Mesodermal cell (in vitro differentiated cells): ENCODE results near the gene CPD.

Experiments
- H3K27ac ChIP-seq: 2 replicates; pipeline ENCODE4 v1.7.0; 2013; ENCODE audit warnings: mild to moderate bottlenecking, low read depth, low read length, moderate library complexity; ENCODE audit not compliant: severe bottlenecking
- H3K36me3 ChIP-seq: 2 replicates; pipeline ENCODE4 v1.7.1; 2013; ENCODE audit warnings: mild to moderate bottlenecking, low read length, moderate library complexity; ENCODE audit not compliant: control insufficient read depth, insufficient read depth
- H3K4me1 ChIP-seq: one replicate; pipeline ENCODE4 v1.7.1; 2013; ENCODE audit warnings: mild to moderate bottlenecking, low read length; ENCODE audit not compliant: insufficient read depth, control insufficient read depth, poor library complexity, severe bottlenecking
- H3K4me3 ChIP-seq: 2 replicates; pipeline ENCODE4 v1.7.0; 2013; ENCODE audit warnings: low read length, control low read depth, mild to moderate bottlenecking; ENCODE audit not compliant: insufficient read depth, poor library complexity, severe bottlenecking; ENCODE audit errors: extremely low read depth
- H3K9me3 ChIP-seq: 2 replicates; pipeline ENCODE4 v1.7.1; 2013; ENCODE audit warnings: mild to moderate bottlenecking, low read length, moderate library complexity; ENCODE audit not compliant: control insufficient read depth
- WGBS, 2 experiments: methylation state at CpG; one replicate each; pipeline ENCODE4 v1.1.5; 2013; ENCODE audit warnings: missing lambda C conversion rate in 2 of 2; ENCODE audit not compliant: insufficient coverage in 2 of 2; 5-methylcytosine and 5-hydroxymethylcytosine counted together

CPD gene

DNA sequence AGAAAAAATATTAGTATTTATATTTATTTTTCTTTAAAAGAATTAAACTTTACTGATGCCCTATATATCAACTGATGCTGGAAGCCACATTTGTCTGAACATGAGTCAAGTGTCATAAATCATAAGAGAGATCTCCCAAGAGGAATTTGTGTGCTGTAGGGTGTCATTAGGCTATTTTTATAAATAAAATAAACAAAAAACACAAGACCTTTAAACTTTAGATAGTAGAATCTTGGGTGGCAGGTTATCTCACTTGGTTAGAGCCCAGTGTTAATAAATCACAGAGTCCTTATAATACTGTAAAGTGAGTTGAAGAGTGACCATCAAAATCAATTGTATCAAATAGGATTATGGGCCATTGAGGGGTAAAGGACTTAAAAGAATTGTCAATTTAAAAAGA lies 21.3 kb upstream of the CPD start:
- Histone ChIP-seq H3K27ac (no peak overlapping the region), H3K9me3 (peaks cover 3% of the 10 kb centered on the region), H3K4me3 (no peak overlapping the region)

DNA sequence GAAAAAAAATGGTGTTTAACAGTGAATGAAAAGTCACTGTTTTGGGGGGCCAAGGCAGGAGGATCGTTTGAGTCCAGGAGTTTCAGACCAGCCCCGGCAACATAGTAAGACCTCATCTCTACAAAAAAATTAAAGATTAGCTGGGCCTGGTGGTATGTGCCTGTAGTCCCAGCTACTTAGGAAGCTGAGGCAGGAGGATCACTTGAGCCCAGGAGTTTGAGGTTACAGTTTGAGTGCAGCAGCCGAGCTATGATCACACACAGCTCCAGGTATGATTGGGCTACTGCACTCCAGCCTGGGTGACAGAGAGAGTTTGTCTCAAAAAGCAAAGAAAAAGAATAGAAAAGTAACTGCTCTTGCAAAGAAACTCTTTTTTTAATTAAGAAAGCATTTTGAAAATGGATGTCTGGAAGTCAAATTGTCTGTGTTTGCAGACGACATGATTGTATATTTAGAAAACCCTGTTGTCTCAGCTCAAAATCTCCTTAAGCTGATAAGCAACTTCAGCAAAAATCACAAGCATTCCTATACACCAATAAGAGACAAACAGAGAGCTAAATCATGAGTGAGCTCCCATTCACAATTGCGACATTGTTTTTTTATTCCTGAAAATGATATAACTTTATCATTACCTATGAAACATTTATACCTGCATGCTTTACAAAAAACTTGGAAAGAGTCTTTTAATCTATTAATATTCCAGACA lies 20.5 kb upstream of the CPD start:
- WGBS, 2 experiments, result 67 to 76% methylated on average over 1 to 2 of the region's 5 CpGs
- Histone ChIP-seq H3K4me1 (no peaks in the 10 kb centered on the region), H3K4me3 (no peak overlapping the region), H3K36me3 (no peaks in the 10 kb centered on the region), H3K27ac (no peak overlapping the region), H3K9me3 (peaks cover 3% of the 10 kb centered on the region)

More for the DNA sequence above, 21.3 kb upstream of the CPD start:
- Histone ChIP-seq H3K36me3 (no peaks in the 10 kb centered on the region), H3K4me1 (no peaks in the 10 kb centered on the region)

DNA sequence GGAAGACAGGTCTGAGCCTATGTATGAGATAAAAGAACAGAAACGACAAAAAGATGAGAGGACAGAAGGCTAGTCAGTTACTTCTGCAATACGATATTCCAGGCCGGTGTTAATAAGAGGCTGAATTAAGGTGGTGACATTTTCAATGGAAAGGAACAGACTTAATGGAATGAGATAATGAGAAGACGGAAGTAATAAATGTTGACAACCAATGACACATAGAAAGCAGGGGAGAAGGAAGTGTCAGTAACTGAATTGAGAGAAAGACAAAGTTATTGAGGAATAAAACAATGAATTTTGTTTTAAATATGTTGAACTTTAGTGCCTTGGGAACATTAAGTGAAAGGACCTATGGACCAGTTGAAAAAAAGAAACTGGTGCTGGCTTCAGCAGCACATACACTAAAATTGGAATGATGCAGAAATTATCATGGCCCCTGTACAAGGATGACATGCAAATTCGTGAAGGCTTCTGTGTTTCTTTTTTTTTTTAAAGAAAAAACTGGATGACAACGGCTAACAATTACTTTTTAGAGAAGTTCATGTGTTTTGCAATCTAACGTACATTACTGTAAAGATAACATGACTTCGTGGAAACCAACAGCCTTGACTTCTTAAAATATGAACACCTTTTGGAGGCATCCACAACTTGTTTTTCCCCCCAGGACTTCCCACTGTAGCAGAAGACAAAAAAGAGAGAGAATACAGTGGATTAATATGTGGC lies 18.5 kb upstream of the CPD start:
- Histone ChIP-seq H3K27ac (no peak overlapping the region), H3K4me3 (no peak overlapping the region), H3K4me1 (no peaks in the 10 kb centered on the region), H3K36me3 (no peaks in the 10 kb centered on the region), H3K9me3 (peaks cover 3% of the 10 kb centered on the region)
- 88 to 91% methylated on average over 6 to 7 of the region's 8 CpGs for WGBS, 2 experiments

DNA sequence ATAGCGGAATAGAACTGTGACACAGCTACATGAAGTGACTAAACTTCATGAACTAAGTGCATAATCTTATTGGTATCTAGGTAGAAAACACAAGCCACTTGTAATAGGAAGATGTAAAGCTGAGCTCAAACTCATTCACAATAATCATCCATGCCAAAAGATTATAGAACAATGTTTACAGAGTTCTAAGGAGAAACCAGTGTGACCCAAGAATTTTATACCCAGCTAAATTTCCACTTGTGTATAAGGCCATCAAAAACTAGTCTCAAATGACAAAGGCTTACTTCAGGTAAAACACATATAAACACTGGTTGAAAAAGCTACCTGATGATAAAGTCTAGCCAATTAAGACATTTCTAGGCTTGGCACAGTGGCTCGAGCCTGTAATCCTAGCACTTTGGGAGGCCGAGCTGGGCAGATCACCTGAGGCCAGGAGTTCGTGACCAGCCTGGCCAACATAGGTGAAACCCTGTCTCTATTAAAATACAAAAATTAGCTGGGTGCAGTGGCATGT lies 16.9 kb upstream of the CPD start:
- no peak overlapping the region for H3K4me3 ChIP-seq
- H3K4me1 ChIP-seq, result no peaks in the 10 kb centered on the region
- peaks cover 3% of the 10 kb centered on the region for H3K9me3 ChIP-seq
- 93 to 100% methylated on average over 2 to 3 of the region's 4 CpGs for WGBS, 2 experiments
- no peaks in the 10 kb centered on the region for H3K36me3 ChIP-seq
- no peak overlapping the region for H3K27ac ChIP-seq

DNA sequence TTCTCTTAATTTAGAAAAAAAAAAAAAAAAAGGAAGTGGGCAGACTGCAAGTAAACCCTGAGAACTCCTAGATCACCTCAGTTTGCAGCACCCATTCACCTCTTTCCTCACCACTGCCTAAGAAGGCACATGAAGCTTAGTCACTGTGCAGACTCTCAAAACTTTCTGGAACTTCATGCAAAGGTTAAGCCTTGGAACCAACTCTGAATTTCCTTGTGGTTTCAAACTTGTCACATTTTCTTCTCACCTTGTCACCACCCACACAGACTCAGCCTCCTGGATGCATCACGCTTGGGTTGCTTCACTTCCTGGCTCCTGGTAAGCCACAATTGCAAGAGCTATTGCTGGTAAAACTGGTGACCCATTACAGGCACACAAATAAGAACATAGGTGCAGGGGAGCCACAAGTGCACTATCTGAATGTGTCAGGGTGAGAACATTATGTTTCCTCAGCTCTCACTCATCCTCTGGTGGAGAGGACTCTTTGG lies 15.0 kb upstream of the CPD start:
- Histone ChIP-seq H3K27ac (no peak overlapping the region), H3K4me1 (no peaks in the 10 kb centered on the region), H3K9me3 (peaks cover 3% of the 10 kb centered on the region), H3K4me3 (no peak overlapping the region), H3K36me3 (no peaks in the 10 kb centered on the region)
- 80 to 100% methylated on average over 1 of the region's 1 CpG for WGBS, 2 experiments

DNA sequence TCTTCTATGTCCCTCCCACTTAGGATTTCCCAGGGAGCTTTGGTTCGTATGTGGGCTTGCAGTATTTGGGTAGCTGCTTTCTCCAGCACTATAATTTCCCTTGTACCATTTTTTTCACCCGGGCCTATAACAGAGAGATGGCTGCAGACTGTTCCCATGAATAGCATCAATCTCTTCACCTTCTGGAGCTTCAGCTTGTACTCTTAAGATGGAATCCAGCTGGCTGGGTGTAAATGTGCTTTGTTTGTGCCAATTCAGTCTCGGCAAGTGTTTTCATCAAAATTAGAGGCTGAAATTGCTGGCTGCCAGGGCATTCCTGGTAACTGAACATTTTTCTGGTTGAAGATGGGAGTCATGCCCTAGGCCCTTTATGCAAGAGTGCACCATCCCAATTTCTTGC lies 12.2 kb upstream of the CPD start:
- no peaks in the 10 kb centered on the region for H3K4me1 ChIP-seq
- H3K4me3 ChIP-seq, result no peak overlapping the region
- no peaks in the 10 kb centered on the region for H3K36me3 ChIP-seq
- 100% methylated on average over 1 to 2 of the region's 3 CpGs for WGBS, 2 experiments
- H3K27ac ChIP-seq, result no peak overlapping the region
- no peaks in the 10 kb centered on the region for H3K9me3 ChIP-seq

DNA sequence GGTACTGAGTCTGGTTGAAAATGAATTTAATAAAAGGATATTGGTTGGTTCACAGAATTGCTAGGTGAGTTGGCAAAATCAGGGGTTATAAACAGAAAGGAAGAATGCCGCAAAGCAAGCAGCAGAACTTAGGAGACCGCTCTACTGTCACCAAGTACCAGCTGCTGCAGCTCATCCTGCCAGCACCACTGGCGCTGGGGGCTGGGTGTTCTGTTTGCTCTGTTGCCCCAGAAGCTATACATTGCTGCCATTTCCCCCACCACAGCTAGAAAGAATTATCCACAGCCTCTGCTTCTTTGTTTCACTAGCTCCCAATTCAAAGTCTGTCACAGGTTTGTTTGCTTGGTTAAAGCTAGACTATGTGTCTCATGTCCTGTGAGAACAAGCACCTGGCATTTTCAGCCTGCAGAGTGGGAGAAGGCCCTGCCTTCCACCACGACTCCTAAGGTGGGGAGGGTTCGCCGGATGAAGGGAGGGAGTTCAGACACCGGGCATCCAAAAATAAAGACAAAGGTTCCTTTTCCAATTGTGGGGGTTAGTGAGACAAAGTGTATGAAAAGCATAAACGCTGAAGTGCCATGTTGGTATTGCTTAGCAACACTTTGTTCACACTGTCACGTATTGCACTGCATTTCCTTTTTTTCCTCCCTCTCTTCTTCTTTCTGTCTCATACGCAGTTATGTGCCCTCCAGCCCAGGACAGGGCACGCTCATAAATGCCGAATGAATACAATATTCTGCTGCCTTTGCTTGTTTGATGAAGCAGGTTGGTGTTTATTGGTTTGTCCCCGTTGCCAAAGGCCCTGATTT lies 9.6 kb upstream of the CPD start:
- WGBS, 2 experiments, result 86 to 90% methylated on average over 9 to 11 of the region's 13 CpGs
- no peaks in the 10 kb centered on the region for H3K9me3 ChIP-seq
- H3K36me3 ChIP-seq, result no peaks in the 10 kb centered on the region
- no peak overlapping the region for H3K27ac ChIP-seq
- H3K4me3 ChIP-seq, result no peak overlapping the region
- no peaks in the 10 kb centered on the region for H3K4me1 ChIP-seq

DNA sequence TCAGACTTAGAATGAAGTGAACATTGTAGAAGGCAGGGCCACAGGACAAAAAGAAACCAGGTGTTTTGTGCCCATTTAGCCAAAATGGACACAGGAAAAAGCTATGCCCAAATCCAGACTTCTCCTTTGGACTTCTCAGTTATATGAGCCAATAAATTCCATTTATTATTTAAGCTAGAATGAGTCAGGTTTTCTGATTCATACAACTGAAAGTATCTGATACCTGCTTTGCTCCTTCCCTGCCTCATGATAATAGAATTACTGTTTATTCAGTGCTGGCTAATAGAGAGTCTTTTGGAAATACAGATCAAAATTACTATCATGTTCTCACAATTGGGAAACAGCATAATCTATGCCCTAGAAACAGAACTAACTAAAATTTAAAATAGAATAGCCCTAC lies 8.7 kb upstream of the CPD start:
- Histone ChIP-seq H3K27ac (no peak overlapping the region), H3K4me3 (no peak overlapping the region), H3K9me3 (no peaks in the 10 kb centered on the region), H3K4me1 (no peaks in the 10 kb centered on the region), H3K36me3 (no peaks in the 10 kb centered on the region)

DNA sequence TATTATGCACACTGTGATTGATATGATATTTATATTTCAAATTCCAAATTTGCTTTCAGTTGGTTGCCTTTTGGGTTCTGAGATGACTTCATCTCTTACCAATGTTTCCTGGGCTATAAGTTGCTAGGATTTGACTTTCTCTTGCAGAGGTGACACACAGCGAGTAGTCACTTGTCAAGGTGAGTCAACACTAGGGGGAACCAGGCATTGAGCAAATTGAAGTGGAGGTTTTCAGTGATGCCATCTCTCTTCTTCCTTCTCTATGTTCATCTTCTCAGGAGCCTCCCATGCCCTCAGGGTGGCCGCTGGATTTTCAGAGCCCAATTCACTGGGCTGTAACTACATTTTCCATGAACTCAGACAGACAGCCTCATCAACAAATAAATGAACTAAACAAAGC lies 6.0 kb upstream of the CPD start:
- Histone ChIP-seq H3K4me1 (no peaks in the 10 kb centered on the region), H3K9me3 (no peaks in the 10 kb centered on the region), H3K27ac (no peak overlapping the region), H3K36me3 (no peaks in the 10 kb centered on the region), H3K4me3 (no peak overlapping the region)
- WGBS, 2 experiments, result 100% methylated on average over 1 of the region's 2 CpGs

DNA sequence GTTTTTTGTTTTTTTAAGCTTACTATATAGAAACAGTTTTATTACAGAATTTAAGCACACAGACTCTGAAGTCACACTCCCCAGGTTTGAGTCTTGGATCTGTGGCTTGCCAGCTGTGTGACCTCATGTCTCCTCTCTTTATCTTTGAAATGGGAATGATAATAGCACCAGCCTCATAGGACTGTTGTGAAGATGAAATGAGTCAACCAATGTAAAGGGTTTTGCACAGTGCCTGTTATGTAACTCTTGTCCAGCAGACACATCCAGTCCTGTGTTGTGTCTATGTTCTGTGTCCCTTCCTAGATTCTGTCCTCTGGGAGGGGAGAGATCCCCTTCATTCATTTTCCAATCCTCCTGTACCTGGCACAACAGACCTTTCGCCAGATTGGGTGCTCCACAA lies 3.1 kb upstream of the CPD start:
- Histone ChIP-seq H3K27ac (no peak overlapping the region), H3K4me1 (peaks cover 7% of the 10 kb centered on the region), H3K4me3 (no peak overlapping the region), H3K36me3 (no peaks in the 10 kb centered on the region), H3K9me3 (no peaks in the 10 kb centered on the region)
- 100% methylated on average over 1 of the region's 1 CpG; no CpG with 5 or more reads in 1 of the 2 experiments for WGBS, 2 experiments
